Ascending aorta (tissue), 2 donors: ENCODE results near the gene RUNX1. TPM values are rescaled to one million over a fixed set of nuclear protein-coding genes. Genes with fewer than 3 reads are reported as not detected.
A peak's percentile ranks its signal among the peaks of the same experiment; 100 is the strongest.

Source experiments
- DNase-seq, 2 donors: peaks; one replicate each; pipeline ENCODE4 v3.0.0-alpha.2; 2019; ENCODE audit warnings: low spot score in 2 of 2
- H3K27ac ChIP-seq, 2 donors: fragments of 200-600 bp; sonication (generic); one replicate each; pipeline ENCODE4 v1.5.1; 2016 to 2017; ENCODE audit warnings: mild to moderate bottlenecking in 1 of 2
- H3K27me3 ChIP-seq: fragments of 200-600 bp; sonication (generic); one replicate; pipeline ENCODE4 v1.5.1; 2017
- H3K36me3 ChIP-seq, 2 donors: fragments of 200-600 bp; sonication (generic); one replicate each; pipeline ENCODE4 v1.5.1; 2016
- H3K4me1 ChIP-seq, 2 donors: fragments of 200-600 bp; sonication (generic); one replicate each; pipeline ENCODE4 v1.5.1; 2016 to 2017; ENCODE audit warnings: mild to moderate bottlenecking in 1 of 2
- H3K4me3 ChIP-seq, 2 donors: fragments of 200-600 bp; sonication (generic); one replicate each; pipeline ENCODE4 v1.5.1; 2016 to 2017; ENCODE audit warnings: mild to moderate bottlenecking in 1 of 2
- H3K9me3 ChIP-seq, 2 donors: fragments of 200-600 bp; sonication (generic); one replicate each; pipeline ENCODE4 v1.5.1; 2016
- intact Hi-C: fragments of 100-400 bp; cut with DNase I; formaldehyde crosslinking; loops from one replicate; pipeline ENCODE4 v1.15.1; 2023
- total RNA-seq: library from RNA; depleted of rRNA; stranded (reverse); fragments of >200 nt; gene quantifications from one replicate; pipeline ENCODE4 v1.1.0, GENCODE V29; 2016
- TF ChIP-seq, protein P1 (sequence below), 3 experiments: fragments of 200-600 bp in 2 of 3; fragments of 450-650 bp in 1 of 3; sonication (generic) in 2 of 3; IDR thresholded peaks; one replicate each; pipeline ENCODE4 v1.5.1; 2016 to 2019; ENCODE audit warnings: antibody characterized with exemption in 3 of 3, mild to moderate bottlenecking in 1 of 3, moderate library complexity in 1 of 3

Gene RUNX1
- total RNA-seq, 1 donor from 2014 or later, result 16.3 TPM

DNA sequence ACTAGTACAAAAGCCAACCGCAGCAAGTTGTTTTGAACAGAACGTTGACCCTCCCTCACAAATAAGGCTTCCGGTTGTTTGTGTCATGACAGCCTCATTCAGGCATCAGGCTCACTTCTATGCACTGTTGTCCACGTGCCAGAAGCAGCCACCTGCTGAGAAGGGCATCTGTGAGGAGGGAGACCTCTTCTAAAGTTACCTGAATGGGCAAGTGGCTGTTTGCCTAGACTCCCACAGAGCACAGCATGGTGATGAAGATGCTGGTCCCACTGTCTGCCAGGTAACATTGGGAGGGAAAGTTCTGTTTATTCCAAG, 204.2 kb downstream of the RUNX1 start:
- intact Hi-C loops, result no loop called here
- no peaks in the 10 kb centered on the region for H3K9me3 ChIP-seq
- peak overlapping the region; percentile 23 to 57 for H3K27ac ChIP-seq
- no peaks in the 10 kb centered on the region for H3K27me3 ChIP-seq
- no peak for DNase-seq
- TF ChIP-seq, protein P1, sequence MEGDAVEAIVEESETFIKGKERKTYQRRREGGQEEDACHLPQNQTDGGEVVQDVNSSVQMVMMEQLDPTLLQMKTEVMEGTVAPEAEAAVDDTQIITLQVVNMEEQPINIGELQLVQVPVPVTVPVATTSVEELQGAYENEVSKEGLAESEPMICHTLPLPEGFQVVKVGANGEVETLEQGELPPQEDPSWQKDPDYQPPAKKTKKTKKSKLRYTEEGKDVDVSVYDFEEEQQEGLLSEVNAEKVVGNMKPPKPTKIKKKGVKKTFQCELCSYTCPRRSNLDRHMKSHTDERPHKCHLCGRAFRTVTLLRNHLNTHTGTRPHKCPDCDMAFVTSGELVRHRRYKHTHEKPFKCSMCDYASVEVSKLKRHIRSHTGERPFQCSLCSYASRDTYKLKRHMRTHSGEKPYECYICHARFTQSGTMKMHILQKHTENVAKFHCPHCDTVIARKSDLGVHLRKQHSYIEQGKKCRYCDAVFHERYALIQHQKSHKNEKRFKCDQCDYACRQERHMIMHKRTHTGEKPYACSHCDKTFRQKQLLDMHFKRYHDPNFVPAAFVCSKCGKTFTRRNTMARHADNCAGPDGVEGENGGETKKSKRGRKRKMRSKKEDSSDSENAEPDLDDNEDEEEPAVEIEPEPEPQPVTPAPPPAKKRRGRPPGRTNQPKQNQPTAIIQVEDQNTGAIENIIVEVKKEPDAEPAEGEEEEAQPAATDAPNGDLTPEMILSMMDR (IDR thresholded peaks at IDR 0.05), result no peak
- H3K4me1 ChIP-seq, result peaks cover 22 to 25% of the 10 kb centered on the region in 2 donors
- no peaks in the 10 kb centered on the region for H3K36me3 ChIP-seq
- no peak overlapping the region for H3K4me3 ChIP-seq

DNA sequence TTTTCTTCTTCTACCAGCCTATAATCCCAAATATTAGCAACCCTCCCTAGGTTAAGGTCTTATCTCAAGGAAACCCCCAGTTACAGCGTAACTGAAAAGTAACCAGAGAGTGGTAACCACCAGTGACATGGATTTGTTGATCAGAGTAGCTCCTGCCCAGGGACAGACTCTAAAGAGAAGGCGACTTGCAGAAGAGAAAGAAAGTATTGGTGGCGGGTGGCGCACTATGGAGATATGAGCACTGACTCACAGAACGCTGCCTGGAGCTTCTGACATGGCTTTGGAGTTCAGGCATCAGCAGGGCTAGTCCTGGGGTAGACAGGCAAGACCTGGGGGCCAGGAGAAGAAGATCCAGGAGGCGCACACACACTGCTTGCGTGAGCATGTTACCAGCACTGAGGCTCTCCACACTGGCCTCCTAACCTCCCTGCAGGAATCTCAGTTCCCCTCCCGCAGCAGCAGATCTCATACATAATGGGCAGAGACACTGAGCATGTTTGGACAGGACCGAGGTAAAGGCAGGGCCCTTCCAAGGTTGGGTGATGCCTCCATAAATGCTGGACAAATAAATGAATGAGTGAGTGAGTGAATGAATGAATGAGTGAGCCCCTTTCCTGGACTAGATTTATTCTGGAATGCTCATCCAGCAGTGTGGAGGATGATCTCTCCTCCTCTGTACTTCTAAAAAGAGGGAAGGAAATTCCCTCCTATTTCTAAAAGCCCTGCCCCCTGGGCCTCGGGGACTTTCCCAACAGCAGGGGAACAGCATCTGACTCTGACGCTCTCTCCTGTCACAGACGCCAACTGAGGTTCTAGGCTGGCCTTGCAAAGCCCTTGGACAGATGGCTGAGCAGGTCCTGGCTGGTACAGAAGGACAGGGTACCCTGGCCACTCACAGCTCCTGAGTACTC, 204.8 kb downstream of the RUNX1 start:
- Histone ChIP-seq H3K27me3 (no peaks in the 10 kb centered on the region), H3K27ac (peak overlapping the region; percentile 23 to 57), H3K4me3 (no peak overlapping the region), H3K4me1 (peaks cover 22 to 25% of the 10 kb centered on the region in 2 donors), H3K36me3 (no peaks in the 10 kb centered on the region), H3K9me3 (no peaks in the 10 kb centered on the region)
- intact Hi-C loops, result no loop called here
- TF ChIP-seq, protein P1 (IDR thresholded peaks at IDR 0.05), result no peak
- peak in 1 of 2 donors; percentile 81 for DNase-seq

DNA sequence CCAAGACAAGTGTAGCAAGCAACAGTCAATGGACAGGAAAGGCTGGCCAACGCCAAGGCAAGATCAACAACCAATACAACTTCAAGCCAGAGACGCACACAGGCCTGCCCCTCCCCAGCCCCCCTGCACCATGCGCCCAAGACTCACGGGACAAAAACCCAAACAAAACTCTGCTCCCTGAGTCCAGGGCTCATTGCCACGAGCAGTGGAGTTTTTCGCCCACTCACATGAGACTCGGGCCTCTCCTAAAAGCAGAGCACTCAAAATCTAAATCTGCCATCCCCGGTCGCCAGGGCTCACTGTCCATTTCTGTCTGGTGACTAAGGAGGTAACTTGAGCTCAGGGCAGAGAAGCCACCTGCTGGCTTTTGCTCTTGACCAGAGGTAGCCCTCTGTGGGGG, 205.5 kb downstream of the RUNX1 start:
- Histone ChIP-seq H3K4me3 (no peak overlapping the region), H3K4me1 (peaks cover 22 to 25% of the 10 kb centered on the region in 2 donors), H3K9me3 (no peaks in the 10 kb centered on the region), H3K27me3 (no peaks in the 10 kb centered on the region), H3K27ac (no peak overlapping the region), H3K36me3 (no peaks in the 10 kb centered on the region)
- no peak for DNase-seq
- intact Hi-C loops, result no loop called here
- TF ChIP-seq, protein P1 (IDR thresholded peaks at IDR 0.05), result no peak

DNA sequence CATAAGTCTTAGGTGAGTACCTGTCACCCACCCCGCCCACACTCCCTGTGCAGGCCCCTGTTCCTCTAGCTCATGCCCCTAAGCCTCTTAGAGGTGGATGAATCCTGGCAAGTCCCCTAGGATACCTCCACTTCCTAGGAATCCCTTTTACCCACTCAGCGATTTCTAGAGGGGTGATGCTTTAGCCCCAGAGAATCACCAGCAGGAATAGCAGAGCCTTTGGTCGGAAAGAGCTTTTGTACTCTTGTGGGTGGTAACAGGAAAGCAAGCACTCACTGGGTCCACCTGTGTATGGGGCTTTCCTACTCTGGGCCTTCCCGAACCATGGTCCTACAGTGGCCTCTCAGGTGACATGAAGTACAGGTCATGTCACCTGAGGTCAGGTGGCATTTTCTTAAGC, 207.9 kb downstream of the RUNX1 start:
- intact Hi-C loops, result no loop called here
- no peaks in the 10 kb centered on the region for H3K27me3 ChIP-seq
- no peaks in the 10 kb centered on the region for H3K9me3 ChIP-seq

DNA sequence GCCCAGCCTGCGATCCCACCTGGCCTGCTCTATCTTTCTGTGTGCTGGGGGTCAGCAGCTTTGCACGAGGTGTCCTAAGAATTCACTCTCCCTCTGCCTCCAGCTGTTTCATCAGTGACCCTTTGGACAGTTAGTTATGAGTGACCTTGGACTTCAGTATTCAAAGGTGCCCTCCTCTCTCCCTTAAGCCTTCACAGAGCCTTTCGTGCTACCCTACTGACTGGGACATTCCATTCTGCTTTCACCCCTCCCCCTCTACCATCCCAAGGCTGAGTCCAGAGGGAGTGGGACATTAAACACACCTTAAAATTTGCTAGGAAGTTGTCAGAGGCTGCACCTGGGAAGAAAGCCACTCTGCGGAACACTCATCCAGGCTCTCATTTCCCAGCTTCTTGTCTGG, 208.4 kb downstream of the RUNX1 start:
- Histone ChIP-seq H3K27me3 (no peaks in the 10 kb centered on the region), H3K4me3 (no peak overlapping the region), H3K4me1 (peaks cover 13 to 20% of the 10 kb centered on the region in 2 donors), H3K27ac (no peak overlapping the region), H3K36me3 (no peaks in the 10 kb centered on the region), H3K9me3 (no peaks in the 10 kb centered on the region)
- intact Hi-C loops, result no loop called here
- no peak for DNase-seq
- TF ChIP-seq, protein P1 (IDR thresholded peaks at IDR 0.05), result no peak

More for the DNA sequence above, 207.9 kb downstream of the RUNX1 start:
- H3K36me3 ChIP-seq, result no peaks in the 10 kb centered on the region
- peaks cover 17 to 23% of the 10 kb centered on the region in 2 donors for H3K4me1 ChIP-seq
- TF ChIP-seq, protein P1 (IDR thresholded peaks at IDR 0.05), result no peak
- DNase-seq, result no peak
- H3K27ac ChIP-seq, result no peak overlapping the region
- no peak overlapping the region for H3K4me3 ChIP-seq
